Stomach (tissue), 9 donors: Measurements from ENCODE around the gene ZFR2. TPM values are rescaled to one million over a fixed set of nuclear protein-coding genes. Genes with fewer than 3 reads are reported as not detected.
"Not testable (repeated sequence)": the region's sequence is repeated elsewhere in the genome, so short reads cannot be mapped to it uniquely, and the experiment has no call there.

Source experiments
- DNase-seq, 2 donors: peaks; one replicate each; pipeline versions ENCODE4 v3.0.0 to v3.0.0-alpha.2; 2013 to 2019
- H3K27ac ChIP-seq, 5 donors: fragments of 200-600 bp in 4 of 5; sonication (generic) in 4 of 5; one replicate each; pipeline ENCODE4 v1.5.1; 2013 to 2019; ENCODE audit warnings: mild to moderate bottlenecking in 1 of 5, moderate library complexity in 1 of 5
- H3K27me3 ChIP-seq, 3 donors: fragments of 200-600 bp; sonication (generic); one replicate each; pipeline ENCODE4 v1.5.1; 2017 to 2019; ENCODE audit warnings: mixed run types in 1 of 3
- H3K36me3 ChIP-seq, 4 donors: fragments of 200-600 bp; sonication (generic); 1 replicate in 3 of 4; 2 replicates in 1 of 4; pipeline ENCODE4 v1.5.1; 2016 to 2019
- H3K4me1 ChIP-seq, 4 donors: fragments of 200-600 bp; sonication (generic); one replicate each; pipeline ENCODE4 v1.5.1; 2016 to 2019
- H3K4me3 ChIP-seq, 4 donors: fragments of 200-600 bp; sonication (generic) in 3 of 4; one replicate each; pipeline ENCODE4 v1.5.1; 2016 to 2019; ENCODE audit warnings: mild to moderate bottlenecking in 1 of 4
- H3K9me3 ChIP-seq, 4 donors: fragments of 200-600 bp; sonication (generic); one replicate each; pipeline ENCODE4 v1.5.1; 2016 to 2019
- EP300 ChIP-seq: sonication (generic); formaldehyde crosslinking; IDR thresholded peaks from one replicate; pipeline ENCODE4 v1.6.1; 2017; ENCODE audit warnings: antibody characterized with exemption
- POLR2A ChIP-seq, 4 donors: fragments of 450-650 bp; IDR thresholded peaks; one replicate each; pipeline ENCODE4 v1.6.1; 2016; ENCODE audit warnings: antibody characterized with exemption in 4 of 4, control low read depth in 2 of 4, mild to moderate bottlenecking in 1 of 4, moderate library complexity in 1 of 4
- POLR2AphosphoS5 ChIP-seq, 3 donors: sonication (generic); formaldehyde crosslinking; IDR thresholded peaks; one replicate each; pipeline ENCODE4 v1.6.1; 2016; ENCODE audit warnings: antibody characterized with exemption in 3 of 3
- WGBS, 5 donors: extraction: QIAGEN DNeasy Blood & Tissue Kit in 3 of 5; methylation state at CpG; one replicate each; pipeline versions ENCODE4 v1.1.5 to v1.1.7; 2013 to 2018; 5-methylcytosine and 5-hydroxymethylcytosine counted together
- intact Hi-C: fragments of 100-400 bp; cut with DNase I; formaldehyde crosslinking; loops from one replicate; pipeline ENCODE4 v1.15.1; 2023; ENCODE audit warnings: low total_unique reads
- polyA plus RNA-seq, 3 donors: library from polyadenylated mRNA; stranded (reverse); fragments of 200-250 nt; gene quantifications; one replicate each; pipeline ENCODE4 v1.2.3, GENCODE V29; 2013
- total RNA-seq, 5 donors: library from RNA; depleted of rRNA; stranded (reverse); fragments of >200 nt; gene quantifications; one replicate each; pipeline versions ENCODE4 v1.1.0 to v1.2.3, GENCODE V29; 2014 to 2016
- TF ChIP-seq, protein P1 (sequence below), 7 experiments: fragments of 450-650 bp in 4 of 7; fragments of 200-600 bp in 3 of 7; sonication (generic) in 3 of 7; IDR thresholded peaks; one replicate each; pipeline ENCODE4 v1.5.1; 2016 to 2019; ENCODE audit warnings: antibody characterized with exemption in 7 of 7, control low read depth in 2 of 7, mild to moderate bottlenecking in 1 of 7
- donor health status: healthy with polysubstance abuse.
- donor health status: Bipolar disorder and iron deficiency.
- donor health status: healthy.

The ZFR2 gene
- total and polyA plus RNA-seq, 8 donors: 0.10 to 0.29 TPM; not detected in 6

DNA sequence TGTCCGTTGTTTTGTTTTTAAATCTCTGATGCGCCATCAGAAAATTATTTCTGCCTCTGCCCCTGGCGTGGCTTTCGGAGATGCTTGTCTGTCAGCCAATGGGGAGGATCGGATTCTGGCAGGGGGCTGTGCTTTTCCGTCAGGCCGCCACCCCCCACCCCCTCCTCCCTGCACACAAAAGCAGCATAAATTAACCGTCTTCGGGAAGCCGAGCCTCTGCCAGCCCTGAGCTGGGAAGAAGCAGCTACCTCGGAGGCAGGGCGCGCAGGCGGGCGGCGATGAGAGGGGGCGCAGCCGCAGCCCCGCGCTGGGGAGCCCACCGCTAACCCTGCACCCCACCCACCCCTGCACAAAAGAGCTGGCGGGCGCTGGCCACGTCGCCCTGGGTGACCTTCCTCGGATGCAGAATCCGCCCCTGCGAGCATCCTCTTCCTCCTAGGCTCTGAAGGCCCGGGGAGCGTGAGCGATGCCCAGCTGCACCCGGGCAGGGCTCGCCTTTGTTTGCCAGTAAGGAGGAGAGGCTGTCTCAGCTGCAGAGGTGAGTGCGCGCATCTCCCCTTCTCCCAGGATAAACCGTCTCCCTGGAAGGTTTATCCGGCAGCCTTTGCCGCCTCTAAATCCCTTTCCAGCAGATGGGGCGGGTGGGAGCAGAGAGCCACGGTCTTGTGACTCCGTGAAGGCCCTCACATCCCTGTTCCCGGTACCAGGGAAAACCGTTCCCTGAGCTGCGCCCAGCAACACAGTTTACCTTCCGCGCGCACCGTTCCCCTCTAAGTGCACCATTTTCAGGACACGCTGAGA, 11.8 kb upstream of the ZFR2 start, which contains the start of gene ATCAY:
ATCAY (plus strand) TSS at position 215 of the 801 bp plus-strand sequence. CDS start 5,083 bp downstream, outside the sequence.
- Histone ChIP-seq H3K36me3 (no peaks in the 10 kb centered on the region), H3K9me3 (no peaks in the 10 kb centered on the region), H3K27ac (no peak within 1 kb of the TSS), H3K4me3 (no peak within 1 kb of the TSS), H3K4me1 (peaks cover 0 to 18% (median 6%) of the 10 kb centered on the region in 4 donors), H3K27me3 (peaks cover 16 to 91% (median 59%) of the 10 kb centered on the region in 3 donors)
- no peak for TF ChIP-seq POLR2A (IDR thresholded peaks at IDR 0.05)
- TF ChIP-seq POLR2AphosphoS5 (IDR thresholded peaks at IDR 0.05): no peak
- TF ChIP-seq EP300: no peak
- TF ChIP-seq, protein P1, sequence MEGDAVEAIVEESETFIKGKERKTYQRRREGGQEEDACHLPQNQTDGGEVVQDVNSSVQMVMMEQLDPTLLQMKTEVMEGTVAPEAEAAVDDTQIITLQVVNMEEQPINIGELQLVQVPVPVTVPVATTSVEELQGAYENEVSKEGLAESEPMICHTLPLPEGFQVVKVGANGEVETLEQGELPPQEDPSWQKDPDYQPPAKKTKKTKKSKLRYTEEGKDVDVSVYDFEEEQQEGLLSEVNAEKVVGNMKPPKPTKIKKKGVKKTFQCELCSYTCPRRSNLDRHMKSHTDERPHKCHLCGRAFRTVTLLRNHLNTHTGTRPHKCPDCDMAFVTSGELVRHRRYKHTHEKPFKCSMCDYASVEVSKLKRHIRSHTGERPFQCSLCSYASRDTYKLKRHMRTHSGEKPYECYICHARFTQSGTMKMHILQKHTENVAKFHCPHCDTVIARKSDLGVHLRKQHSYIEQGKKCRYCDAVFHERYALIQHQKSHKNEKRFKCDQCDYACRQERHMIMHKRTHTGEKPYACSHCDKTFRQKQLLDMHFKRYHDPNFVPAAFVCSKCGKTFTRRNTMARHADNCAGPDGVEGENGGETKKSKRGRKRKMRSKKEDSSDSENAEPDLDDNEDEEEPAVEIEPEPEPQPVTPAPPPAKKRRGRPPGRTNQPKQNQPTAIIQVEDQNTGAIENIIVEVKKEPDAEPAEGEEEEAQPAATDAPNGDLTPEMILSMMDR (IDR thresholded peaks at IDR 0.05): no peak
- intact Hi-C loops: no loop called here
- DNase-seq: peak in 1 of 2 donors; percentile 57
- WGBS, 5 donors: 2 to 4% (median 3%) methylated on average over 25 to 49 of the region's 49 CpGs

DNA sequence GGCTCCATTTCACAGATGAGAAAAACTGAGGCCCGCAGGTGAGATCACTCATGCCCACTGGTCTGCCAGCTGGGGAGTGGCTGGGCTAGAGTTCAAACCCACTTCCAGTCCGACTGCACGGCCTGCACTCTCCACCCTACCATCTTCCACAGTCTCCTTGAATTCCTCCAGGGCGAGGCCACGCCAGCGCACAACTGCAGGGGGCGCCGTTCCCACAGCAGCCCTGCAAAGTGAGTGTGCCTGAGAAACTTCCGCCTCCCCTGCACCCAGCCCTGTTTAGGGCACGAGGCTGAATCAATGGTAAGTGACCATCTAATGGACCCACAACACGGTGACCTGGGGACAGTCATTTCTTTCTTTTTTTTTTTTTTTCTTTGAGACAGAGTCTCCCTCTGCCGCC, 10.8 kb upstream of the ZFR2 start:
- no peak overlapping the region for H3K27ac ChIP-seq
- no peaks in the 10 kb centered on the region for H3K9me3 ChIP-seq
- no peaks in the 10 kb centered on the region for H3K36me3 ChIP-seq
- H3K27me3 ChIP-seq: peaks cover 16 to 91% (median 59%) of the 10 kb centered on the region in 3 donors
- TF ChIP-seq, protein P1 (IDR thresholded peaks at IDR 0.05): no peak
- TF ChIP-seq POLR2AphosphoS5 (IDR thresholded peaks at IDR 0.05) (no peak), EP300 (no peak), POLR2A (IDR thresholded peaks at IDR 0.05) (no peak)
- intact Hi-C loops: no loop called here
- WGBS, 5 donors: 56 to 68% (median 64%) methylated on average over 12 of the region's 12 CpGs
- H3K4me3 ChIP-seq: no peak overlapping the region
- H3K4me1 ChIP-seq: peaks cover 0 to 18% (median 6%) of the 10 kb centered on the region in 4 donors
- DNase-seq: no peak

DNA sequence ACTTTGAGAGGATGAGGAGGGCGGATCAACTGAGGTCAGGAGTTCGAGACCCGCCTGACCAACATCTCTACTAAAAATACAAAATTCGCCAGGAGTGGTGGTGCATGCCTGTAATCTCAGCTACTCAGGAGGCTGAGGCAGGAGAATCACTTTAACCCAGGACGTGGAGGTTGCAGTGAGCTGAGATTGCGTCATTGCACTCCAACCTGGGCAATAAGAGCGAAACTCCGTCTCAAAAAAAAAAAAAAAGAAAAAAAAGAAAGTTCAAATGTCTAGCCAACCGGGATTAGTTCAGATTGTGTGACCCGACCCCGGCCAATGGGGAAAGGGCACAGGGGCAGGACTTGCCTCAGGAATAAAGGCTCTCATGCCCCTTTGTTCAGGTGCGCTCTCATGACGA, 5.9 kb upstream of the ZFR2 start:
- H3K4me1 ChIP-seq, intact Hi-C loops, H3K4me3 ChIP-seq, H3K9me3 ChIP-seq, H3K27ac ChIP-seq, DNase-seq, H3K36me3 ChIP-seq: not testable (repeated sequence)
- WGBS, 5 donors: 74 to 81% (median 76%) methylated on average over 13 of the region's 13 CpGs
- peaks cover 4 to 69% (median 22%) of the 10 kb centered on the region in 3 donors for H3K27me3 ChIP-seq

DNA sequence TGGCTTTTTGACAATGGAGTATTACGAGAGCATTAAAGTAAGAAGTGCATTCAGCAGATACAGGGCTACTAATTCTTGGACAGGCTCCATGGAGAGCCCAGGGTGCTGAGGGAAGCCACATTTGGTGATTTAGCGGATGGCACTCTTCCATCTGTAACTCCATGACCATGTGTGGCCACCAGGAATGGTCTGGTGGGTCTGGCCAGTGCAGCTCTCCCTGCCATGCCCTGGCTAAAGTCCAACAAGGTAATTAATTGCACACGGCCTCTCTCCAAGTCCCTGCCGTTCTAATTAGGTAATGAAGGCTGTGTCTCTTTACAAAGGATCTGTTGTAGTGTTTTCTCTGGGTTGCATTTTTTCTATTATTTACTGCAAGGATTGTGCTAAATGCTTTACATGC, 4.3 kb upstream of the ZFR2 start:
- peaks cover 0 to 9% (median 5%) of the 10 kb centered on the region in 4 donors for H3K9me3 ChIP-seq
- peaks cover 17 to 70% (median 26%) of the 10 kb centered on the region in 3 donors for H3K27me3 ChIP-seq
- intact Hi-C loops: no loop called here
- H3K4me3 ChIP-seq: no peak overlapping the region
- no peak for TF ChIP-seq POLR2AphosphoS5 (IDR thresholded peaks at IDR 0.05)
- TF ChIP-seq POLR2A (IDR thresholded peaks at IDR 0.05): no peak
- TF ChIP-seq EP300: no peak
- TF ChIP-seq, protein P1 (IDR thresholded peaks at IDR 0.05): no peak
- H3K4me1 ChIP-seq: peaks cover 4 to 7% (median 7%) of the 10 kb centered on the region in 4 donors
- 55 to 60% (median 57%) methylated on average over 4 of the region's 4 CpGs for WGBS, 5 donors
- DNase-seq: no peak
- no peak overlapping the region for H3K27ac ChIP-seq
- H3K36me3 ChIP-seq: no peaks in the 10 kb centered on the region
